ENCODE data around the gene IQCK. TPM values are rescaled to one million over a fixed set of nuclear protein-coding genes. Genes with fewer than 3 reads are reported as not detected.

The IQCK gene
- total RNA-seq, 1 experiment from 2014 or later, result 2.6 TPM

- DNase-seq, result no peak
- no peak overlapping the region for H3K4me3 ChIP-seq
- H3K27me3 ChIP-seq, result 0 out of 2 replicates have a peak, but pooled peaks cover 2% of the 10 kb centered on the region
- H3K36me3 ChIP-seq, result no peaks in the 10 kb centered on the region
- no peaks in the 10 kb centered on the region for H3K4me1 ChIP-seq
- no peaks in the 10 kb centered on the region for H3K9me3 ChIP-seq (replicated peaks)
- H3K27ac ChIP-seq, result no peak overlapping the region
These were observed 181.5 kb downstream of the IQCK start for GRCh38 chr16:19899605-19899955.

- Histone ChIP-seq H3K4me1 (no peaks in the 10 kb centered on the region), H3K36me3 (no peaks in the 10 kb centered on the region), H3K27me3 (0 out of 2 replicates have a peak, but pooled peaks cover 2% of the 10 kb centered on the region), H3K9me3 (replicated peaks) (no peaks in the 10 kb centered on the region), H3K4me3 (no peak overlapping the region), H3K27ac (no peak overlapping the region)
- DNase-seq, result no peak
These were observed 183.1 kb downstream of the IQCK start for GRCh38 chr16:19901164-19901563.

- Histone ChIP-seq H3K4me3 (no peak overlapping the region), H3K27me3 (peaks cover 2% of the 10 kb centered on the region; the same call in 1 of the 2 replicates), H3K36me3 (no peaks in the 10 kb centered on the region), H3K9me3 (replicated peaks) (no peaks in the 10 kb centered on the region), H3K4me1 (no peaks in the 10 kb centered on the region), H3K27ac (no peak overlapping the region)
- peak; percentile 52 to 80 for DNase-seq
These were observed 189.3 kb downstream of the IQCK start for GRCh38 chr16:19907161-19907992.

Other genes with a start within 250 kb of the IQCK start
- gene GDE1, start 196.2 kb upstream of the IQCK start, total RNA-seq (2014; rRNA removed; shearing (Covaris generic)), result 39.5 and 45.3 TPM in 2 replicates
- 30.3 and 37.2 TPM in 2 replicates for gene CCP110, start 194.3 kb upstream of the IQCK start, total RNA-seq (2014; rRNA removed; shearing (Covaris generic))
- 18.8 and 20.8 TPM in 2 replicates for gene VPS35L, start 162.6 kb upstream of the IQCK start, total RNA-seq (2014; rRNA removed; shearing (Covaris generic))
- gene KNOP1, start within 50 bp of the IQCK start, total RNA-seq (2014; rRNA removed; shearing (Covaris generic)), result 26.0 and 30.6 TPM in 2 replicates
- gene GPRC5B, start 166.6 kb downstream of the IQCK start, total RNA-seq (2014; rRNA removed; shearing (Covaris generic)), result 7.1 and 7.8 TPM in 2 replicates

All from SJCRH30 (cell line).